IPS-18a (cell line): Measurements from ENCODE around the gene SRCIN1.

Source experiments
- H3K27ac ChIP-seq: one replicate; pipeline ENCODE4 v1.5.1; 2013; ENCODE audit warnings: low read length
- H3K27me3 ChIP-seq: one replicate; pipeline ENCODE4 v1.6.1; 2013; ENCODE audit warnings: mild to moderate bottlenecking, low read length; ENCODE audit not compliant: control insufficient read depth, insufficient read depth
- H3K36me3 ChIP-seq: one replicate; pipeline ENCODE4 v1.6.1; 2013; ENCODE audit warnings: low read depth, low read length; ENCODE audit not compliant: control insufficient read depth
- H3K4me1 ChIP-seq: one replicate; pipeline ENCODE4 v1.6.1; 2013; ENCODE audit warnings: low read depth, low read length; ENCODE audit not compliant: control insufficient read depth
- H3K4me3 ChIP-seq: one replicate; pipeline ENCODE4 v1.5.1; 2013; ENCODE audit warnings: low read length
- H3K9ac ChIP-seq: one replicate; pipeline ENCODE4 v1.6.1; 2013; ENCODE audit warnings: mild to moderate bottlenecking, low read length, moderate library complexity
- H3K9me3 ChIP-seq: one replicate; pipeline ENCODE4 v1.6.1; 2013; ENCODE audit warnings: low read depth, low read length; ENCODE audit not compliant: control insufficient read depth

Gene SRCIN1

DNA sequence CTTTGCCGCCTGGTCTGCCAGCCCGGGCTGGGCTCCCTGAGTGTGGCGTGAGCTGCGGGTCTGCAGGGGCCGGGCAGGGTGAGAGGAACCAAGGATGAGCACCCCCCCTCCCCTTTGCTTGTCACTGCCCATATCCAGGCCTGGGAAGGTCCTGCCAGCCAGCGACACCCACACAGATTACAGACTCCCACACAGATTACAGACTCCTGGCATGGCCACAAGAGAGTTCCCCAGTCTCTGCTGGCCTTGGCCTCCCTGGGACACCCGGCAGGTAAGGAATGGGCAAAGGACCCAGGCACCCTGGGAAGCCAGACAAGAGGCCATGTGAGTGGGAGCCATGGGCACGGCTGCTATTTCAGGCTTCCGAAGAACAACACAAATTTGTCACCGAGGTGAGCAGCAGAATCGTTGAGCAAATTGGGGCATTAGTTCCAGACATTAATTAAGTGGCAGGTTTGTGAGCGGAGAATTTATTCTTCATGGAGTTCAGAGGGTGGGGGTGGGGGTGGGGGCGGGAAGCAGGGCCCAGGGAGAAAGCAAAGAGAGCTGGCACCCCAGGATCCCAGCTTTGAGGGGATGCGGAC lies 41.4 kb downstream of the SRCIN1 start:
- peaks cover 100% of the 10 kb centered on the region for H3K27me3 ChIP-seq
- no peaks in the 10 kb centered on the region for H3K9me3 ChIP-seq
- no peak overlapping the region for H3K27ac ChIP-seq
- no peaks in the 10 kb centered on the region for H3K36me3 ChIP-seq
- H3K9ac ChIP-seq, result no peak overlapping the region
- peak overlapping the region; percentile 57 for H3K4me3 ChIP-seq
- H3K4me1 ChIP-seq, result peaks cover 30% of the 10 kb centered on the region

DNA sequence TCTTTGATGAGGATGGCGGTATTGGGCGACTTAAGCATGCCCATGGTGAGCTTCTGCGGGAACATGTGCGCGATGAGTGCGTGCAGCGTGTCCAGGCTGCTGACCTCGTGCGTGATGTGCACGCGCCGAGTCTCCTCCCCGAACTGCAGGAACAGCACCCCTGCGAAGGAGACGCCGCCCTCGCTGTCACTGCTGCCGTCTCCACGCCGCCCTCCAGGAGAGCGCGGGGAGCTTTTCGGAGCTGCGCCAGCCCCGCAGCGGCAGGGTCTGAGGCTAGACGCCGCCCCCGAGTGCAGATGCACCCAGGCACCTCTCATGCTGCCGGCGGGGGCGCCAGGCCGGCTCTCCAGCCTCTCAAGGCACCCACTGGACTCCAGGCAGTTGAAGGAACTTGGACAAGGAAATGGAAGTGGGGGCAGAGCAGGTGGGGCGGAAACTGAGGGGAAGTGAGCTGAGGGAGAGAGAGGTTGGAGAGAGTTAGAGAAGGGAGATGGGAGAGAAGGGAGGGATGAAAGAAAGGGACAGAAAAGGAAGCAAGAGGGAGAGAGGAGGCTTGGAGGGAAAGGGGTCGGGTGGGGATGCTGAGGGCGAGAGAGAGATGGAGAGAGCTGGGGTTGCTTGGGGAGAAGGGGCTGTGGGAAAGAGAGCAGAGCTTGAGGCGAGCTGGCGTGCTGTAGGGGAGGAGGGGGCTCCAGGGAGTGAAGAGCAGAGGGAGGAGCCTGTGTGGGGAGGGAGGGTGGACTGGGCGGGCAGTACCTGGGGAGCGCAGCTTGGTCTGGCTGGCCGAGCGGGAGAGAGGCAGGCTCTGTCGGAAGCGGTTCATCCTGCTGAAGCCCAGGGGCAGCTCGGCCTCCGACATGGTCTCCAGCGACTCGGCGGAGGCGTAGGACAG lies 42.1 kb downstream of the SRCIN1 start:
- Histone ChIP-seq H3K9ac (no peak overlapping the region), H3K27me3 (peaks cover 100% of the 10 kb centered on the region), H3K36me3 (no peaks in the 10 kb centered on the region), H3K27ac (no peak overlapping the region), H3K9me3 (no peaks in the 10 kb centered on the region), H3K4me3 (peak overlapping the region; percentile 57), H3K4me1 (peaks cover 36% of the 10 kb centered on the region)

DNA sequence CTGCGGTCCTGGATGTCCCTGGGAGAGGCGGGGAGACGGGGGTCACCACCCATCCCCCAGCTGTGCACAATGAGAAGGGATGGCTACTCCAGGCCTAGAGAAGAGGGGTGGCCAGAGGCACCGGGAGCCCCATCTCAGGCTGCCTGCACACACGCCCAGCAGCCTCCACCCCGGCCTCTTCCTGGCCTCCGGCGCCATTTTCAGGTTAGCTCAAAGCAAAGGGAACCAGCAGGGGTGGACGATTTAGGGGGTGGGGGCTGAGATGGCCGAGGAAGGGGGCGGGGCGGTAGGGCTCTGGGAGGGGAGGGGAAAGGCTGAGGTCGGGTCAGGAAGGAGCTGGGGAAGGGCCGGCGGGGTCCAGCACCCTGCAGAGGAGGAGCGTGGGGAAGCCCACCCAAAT lies 42.8 kb downstream of the SRCIN1 start:
- Histone ChIP-seq H3K36me3 (no peaks in the 10 kb centered on the region), H3K9me3 (no peaks in the 10 kb centered on the region), H3K4me1 (peaks cover 38% of the 10 kb centered on the region), H3K27me3 (peaks cover 96% of the 10 kb centered on the region), H3K4me3 (peak overlapping the region; percentile 57), H3K27ac (no peak overlapping the region), H3K9ac (no peak overlapping the region)

DNA sequence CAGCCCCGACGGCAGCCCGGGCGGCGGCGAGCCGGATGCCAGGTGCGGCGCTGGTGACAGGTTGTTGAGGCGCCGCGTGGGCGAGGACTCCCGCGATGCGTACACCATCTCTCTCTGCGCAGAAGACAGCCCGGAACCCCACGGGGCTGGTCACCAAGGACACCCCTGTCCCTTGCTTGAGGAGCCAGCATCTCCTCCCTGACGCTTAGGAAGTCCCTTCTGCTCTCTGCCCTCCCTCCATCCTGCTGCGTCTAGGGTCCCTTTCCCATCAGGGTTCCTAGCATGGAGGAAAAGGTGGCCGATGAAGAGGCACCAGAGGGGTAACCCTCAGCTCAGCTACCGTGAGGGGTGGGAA lies 43.6 kb downstream of the SRCIN1 start:
- Histone ChIP-seq H3K4me3 (no peak overlapping the region), H3K27me3 (peaks cover 89% of the 10 kb centered on the region), H3K4me1 (peaks cover 42% of the 10 kb centered on the region)

DNA sequence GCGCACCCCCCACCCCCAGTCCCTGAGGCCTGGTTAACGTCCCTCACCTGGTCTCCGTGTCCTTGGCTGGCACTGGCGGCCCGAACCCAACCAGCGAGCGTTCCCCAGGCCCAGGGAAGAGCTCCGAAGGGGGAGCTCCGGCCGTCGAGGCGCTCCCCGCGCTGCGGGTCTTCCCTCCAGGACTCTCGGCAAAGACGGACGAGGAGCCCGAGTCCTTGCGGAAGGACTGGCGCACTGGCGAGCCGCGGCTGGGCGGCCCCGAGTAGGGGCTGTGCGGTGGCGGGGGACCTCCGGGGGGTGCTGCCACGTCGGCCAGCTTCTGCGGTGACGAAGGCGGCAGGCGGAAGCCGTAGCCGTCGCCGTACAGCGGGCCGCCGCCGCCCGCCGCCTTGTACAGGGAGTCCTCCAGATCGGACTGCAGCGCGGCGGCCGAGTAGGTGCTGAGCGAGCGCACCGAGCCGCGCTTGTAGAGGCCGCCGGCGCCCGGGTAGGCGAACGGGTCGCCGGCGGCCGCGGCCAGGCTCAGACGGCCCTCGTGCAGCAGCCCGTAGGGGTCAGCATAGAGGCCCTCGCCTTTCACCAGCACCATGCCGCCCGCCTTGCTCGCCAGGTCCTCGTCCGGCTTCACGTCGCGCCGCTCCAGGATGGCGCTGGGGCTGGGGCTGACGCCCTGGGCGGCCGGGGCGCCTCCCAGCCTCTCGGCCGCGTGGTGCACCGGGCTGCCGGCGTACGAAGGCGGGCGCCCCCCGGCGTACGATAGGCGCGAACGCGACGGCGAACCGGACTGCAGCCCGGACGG lies 44.1 kb downstream of the SRCIN1 start:
- H3K4me1 ChIP-seq, result peaks cover 42% of the 10 kb centered on the region
- no peaks in the 10 kb centered on the region for H3K9me3 ChIP-seq
- no peaks in the 10 kb centered on the region for H3K36me3 ChIP-seq
- H3K9ac ChIP-seq, result no peak overlapping the region
- no peak overlapping the region for H3K27ac ChIP-seq
- H3K4me3 ChIP-seq, result no peak overlapping the region
- peaks cover 83% of the 10 kb centered on the region for H3K27me3 ChIP-seq

More for the DNA sequence above, 43.6 kb downstream of the SRCIN1 start:
- Histone ChIP-seq H3K27ac (no peak overlapping the region), H3K9me3 (no peaks in the 10 kb centered on the region), H3K36me3 (no peaks in the 10 kb centered on the region), H3K9ac (no peak overlapping the region)

DNA sequence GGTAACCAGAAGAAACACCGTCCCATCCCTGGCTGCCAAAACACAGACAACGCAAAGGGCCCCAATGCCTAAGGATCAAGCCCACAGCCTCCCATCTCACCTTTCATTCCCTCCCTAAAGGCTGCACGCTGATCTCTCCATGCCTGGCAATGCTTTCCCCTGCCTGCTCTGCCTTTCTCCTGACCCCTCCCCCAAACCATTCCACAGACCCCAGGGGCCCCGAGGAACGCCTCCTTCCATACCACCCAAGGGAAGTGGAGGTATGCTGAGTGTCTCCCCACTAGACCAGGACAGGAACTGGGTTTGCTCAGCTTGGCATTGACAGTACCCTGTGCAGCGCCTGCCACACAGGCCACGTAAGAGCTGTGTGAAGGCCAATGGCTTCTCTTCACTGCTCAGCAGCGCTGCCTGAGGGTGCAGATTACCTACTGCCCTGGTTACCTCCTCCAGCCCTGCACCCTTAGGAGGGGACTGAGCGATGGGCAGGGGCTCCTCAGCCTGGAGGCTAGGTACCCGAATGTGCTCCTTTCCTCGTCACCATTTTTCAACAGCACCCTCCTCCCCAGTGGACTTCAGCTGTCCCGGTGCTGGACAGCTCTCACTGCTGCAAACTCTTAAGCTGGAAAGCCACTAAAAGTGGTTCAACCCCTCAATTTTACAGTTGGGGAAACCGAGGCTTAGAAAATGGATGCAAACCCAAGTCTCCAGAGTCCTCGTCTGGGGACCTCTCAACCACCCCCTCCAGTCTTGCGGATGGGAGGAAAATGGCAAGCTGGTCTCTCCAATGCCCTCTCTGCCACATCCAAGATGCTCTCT lies 45.0 kb downstream of the SRCIN1 start:
- peak overlapping the region; percentile 21 for H3K4me3 ChIP-seq
- H3K4me1 ChIP-seq, result peaks cover 41% of the 10 kb centered on the region
- no peaks in the 10 kb centered on the region for H3K36me3 ChIP-seq
- no peaks in the 10 kb centered on the region for H3K9me3 ChIP-seq
- H3K27me3 ChIP-seq, result peaks cover 74% of the 10 kb centered on the region
- H3K9ac ChIP-seq, result no peak overlapping the region
- H3K27ac ChIP-seq, result no peak overlapping the region

DNA sequence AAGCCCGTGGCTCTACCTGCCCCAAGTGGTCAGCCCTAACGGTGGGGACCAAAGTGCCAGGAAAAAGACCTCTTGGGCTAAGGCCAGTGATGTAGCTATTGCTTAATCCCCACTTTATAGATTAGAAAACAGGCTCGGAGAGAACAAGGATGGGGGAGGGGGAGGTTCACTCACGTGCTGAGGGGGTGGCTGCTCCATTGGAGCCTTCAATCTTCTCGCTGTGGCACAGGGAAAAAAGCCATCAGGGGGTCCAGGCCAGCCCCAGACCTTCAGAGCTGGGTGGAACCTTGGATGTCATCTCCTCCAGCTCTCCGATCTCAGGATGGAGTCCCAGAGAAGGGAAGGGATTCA lies 45.9 kb downstream of the SRCIN1 start:
- Histone ChIP-seq H3K27ac (no peak overlapping the region), H3K4me3 (peak overlapping the region; percentile 68), H3K27me3 (peaks cover 66% of the 10 kb centered on the region), H3K9me3 (no peaks in the 10 kb centered on the region), H3K4me1 (peaks cover 33% of the 10 kb centered on the region), H3K36me3 (no peaks in the 10 kb centered on the region), H3K9ac (no peak overlapping the region)

DNA sequence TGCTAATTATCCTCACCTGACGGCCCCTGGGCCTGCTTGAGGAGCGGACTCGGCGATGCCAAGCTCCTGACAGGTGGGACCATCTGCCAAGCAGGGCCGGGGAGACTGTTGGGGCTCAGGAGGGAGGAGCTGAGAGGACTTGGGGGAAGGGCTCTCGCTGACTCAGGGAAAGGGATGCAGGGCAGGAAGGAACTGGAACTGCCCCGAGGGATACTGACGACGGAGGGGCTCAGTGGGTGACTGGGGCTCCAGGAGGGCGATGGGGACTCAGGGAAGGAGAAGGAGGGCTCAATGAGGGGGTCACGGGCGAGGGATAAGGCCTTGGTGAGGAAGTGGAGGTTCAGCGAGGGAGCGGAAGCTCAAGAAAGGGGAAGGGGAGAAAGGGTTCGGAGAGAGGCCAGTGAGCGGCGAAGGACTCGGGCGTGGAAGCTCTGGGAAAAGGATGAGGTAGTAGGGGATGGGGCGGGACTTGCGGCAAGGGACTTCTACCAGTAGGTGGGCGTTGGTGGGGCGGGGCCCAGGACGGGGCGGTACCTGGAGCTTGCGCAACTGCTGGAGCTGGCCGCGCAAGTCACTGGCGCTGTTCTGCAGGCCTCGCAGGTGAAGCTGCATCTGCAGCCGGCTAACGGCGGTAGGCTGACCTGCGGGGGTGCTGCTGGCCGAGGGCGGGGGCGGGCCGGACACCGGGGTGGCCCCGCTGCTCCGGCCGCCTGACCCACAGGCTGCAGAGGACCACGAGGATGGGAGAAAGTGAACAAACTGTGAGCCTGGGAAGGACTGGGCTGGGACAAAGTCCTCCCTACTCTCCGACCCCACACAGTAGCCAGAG lies 46.5 kb downstream of the SRCIN1 start:
- Histone ChIP-seq H3K4me3 (peak overlapping the region; percentile 68), H3K36me3 (no peaks in the 10 kb centered on the region), H3K27ac (no peak overlapping the region), H3K27me3 (peaks cover 60% of the 10 kb centered on the region), H3K9me3 (no peaks in the 10 kb centered on the region), H3K4me1 (peaks cover 30% of the 10 kb centered on the region), H3K9ac (peak overlapping the region; percentile 16)

DNA sequence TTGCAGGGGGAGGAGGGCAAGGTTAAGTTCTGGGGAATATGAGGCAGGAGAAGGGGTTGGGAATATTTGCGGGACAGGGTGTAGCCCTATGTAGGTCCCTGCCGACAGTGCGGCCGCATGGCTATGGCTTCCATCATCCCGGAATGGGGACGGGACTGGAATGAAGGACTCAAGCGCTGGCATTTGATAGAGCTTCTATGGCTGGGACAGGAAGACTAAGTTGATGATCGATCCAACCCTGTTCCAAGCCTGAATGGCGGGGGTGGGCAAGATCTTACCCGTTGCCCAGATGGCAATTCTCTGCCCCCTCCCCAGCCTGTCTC lies 47.1 kb downstream of the SRCIN1 start:
- H3K4me1 ChIP-seq, result peaks cover 28% of the 10 kb centered on the region

DNA sequence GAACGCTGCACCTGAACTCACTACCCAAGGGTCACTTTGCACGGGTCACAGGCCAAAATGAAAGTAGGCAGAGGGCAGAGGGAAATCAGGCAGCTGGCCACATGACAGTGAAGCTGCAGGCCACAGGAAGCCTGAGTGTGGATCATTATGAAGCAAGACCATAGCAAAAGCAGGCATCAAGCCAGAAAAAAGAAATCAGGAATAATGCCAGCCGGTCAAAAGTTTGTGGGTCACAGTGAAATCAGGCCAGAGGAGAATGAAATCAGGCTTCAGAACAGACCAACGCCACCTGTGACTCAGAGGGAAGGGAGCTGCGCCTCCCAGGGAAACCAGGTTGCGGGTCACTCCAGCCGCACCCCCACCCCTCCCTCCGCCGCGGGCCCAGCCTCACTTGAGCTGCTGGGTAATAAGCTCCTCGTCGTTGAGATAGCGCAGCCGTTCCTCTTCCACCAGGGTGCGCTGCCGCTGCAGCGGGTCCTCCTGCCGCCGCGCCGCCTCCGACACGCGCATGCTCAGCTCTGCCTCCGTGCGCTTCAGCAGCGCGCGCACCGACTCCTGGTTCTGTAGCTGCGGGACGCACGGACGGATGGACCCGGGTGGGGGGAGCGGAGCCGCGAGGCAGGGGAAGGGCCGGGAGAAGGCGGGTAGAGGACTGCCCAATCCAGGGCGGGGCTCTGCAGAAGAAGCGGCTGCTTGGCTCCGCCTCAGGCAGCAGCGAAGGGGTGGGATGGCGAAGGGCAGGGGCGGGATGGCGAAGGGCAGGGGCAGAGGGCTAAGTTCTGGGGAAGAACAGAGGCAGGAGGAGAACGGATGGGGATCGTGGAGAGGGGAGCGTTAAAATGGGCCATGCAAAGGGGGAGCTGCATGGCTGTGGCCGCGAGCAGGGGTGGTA lies 47.7 kb downstream of the SRCIN1 start:
- Histone ChIP-seq H3K27ac (no peak overlapping the region), H3K4me1 (peaks cover 28% of the 10 kb centered on the region)

More for the DNA sequence above, 47.1 kb downstream of the SRCIN1 start:
- peak overlapping the region; percentile 68 for H3K4me3 ChIP-seq
- no peaks in the 10 kb centered on the region for H3K9me3 ChIP-seq
- H3K27me3 ChIP-seq, result peaks cover 54% of the 10 kb centered on the region
- no peak overlapping the region for H3K27ac ChIP-seq
- no peak overlapping the region for H3K9ac ChIP-seq
- no peaks in the 10 kb centered on the region for H3K36me3 ChIP-seq

More for the DNA sequence above, 47.7 kb downstream of the SRCIN1 start:
- Histone ChIP-seq H3K9me3 (no peaks in the 10 kb centered on the region), H3K36me3 (no peaks in the 10 kb centered on the region), H3K9ac (no peak overlapping the region), H3K27me3 (peaks cover 48% of the 10 kb centered on the region), H3K4me3 (peak overlapping the region; percentile 68)
